Uterus (tissue), 4 donors: Measurements from ENCODE around the gene CSNK2A2. TPM values are rescaled to one million over a fixed set of nuclear protein-coding genes. Genes with fewer than 3 reads are reported as not detected.

Experiments
- DNase-seq, 2 donors: peaks; one replicate each; pipeline ENCODE4 v3.0.0-alpha.2; 2019 to 2020
- H3K27ac ChIP-seq, 2 donors: fragments of 200-600 bp; sonication (generic); 1 replicate in 1 of 2; 2 replicates in 1 of 2; pipeline ENCODE4 v1.5.1; 2016 to 2018
- H3K27me3 ChIP-seq, 2 donors: fragments of 200-600 bp; sonication (generic); one replicate each; pipeline ENCODE4 v1.5.1; 2018 to 2019; ENCODE audit warnings: control low read depth in 1 of 2
- H3K36me3 ChIP-seq, 2 donors: fragments of 200-600 bp; sonication (generic); one replicate each; pipeline ENCODE4 v1.5.1; 2019; ENCODE audit warnings: control low read depth in 1 of 2
- H3K4me1 ChIP-seq, 2 donors: fragments of 200-600 bp; sonication (generic); one replicate each; pipeline ENCODE4 v1.5.1; 2018 to 2019; ENCODE audit warnings: control low read depth in 1 of 2
- H3K4me3 ChIP-seq, 2 donors: fragments of 200-600 bp; sonication (generic); 1 replicate in 1 of 2; 2 replicates in 1 of 2; pipeline ENCODE4 v1.5.1; 2018 to 2019; ENCODE audit warnings: mild to moderate bottlenecking in 1 of 2
- H3K9me3 ChIP-seq, 2 donors: fragments of 200-600 bp; sonication (generic); one replicate each; pipeline ENCODE4 v1.5.1; 2019; ENCODE audit warnings: control low read depth in 1 of 2
- CTCF ChIP-seq, 4 experiments: fragments of 200-600 bp in 2 of 4; fragments of 450-650 bp in 2 of 4; sonication (generic) in 2 of 4; IDR thresholded peaks; one replicate each; pipeline ENCODE4 v1.5.1; 2016 to 2019; ENCODE audit warnings: antibody characterized with exemption in 4 of 4, mild to moderate bottlenecking in 2 of 4, moderate library complexity in 1 of 4
- POLR2A ChIP-seq, 2 donors: fragments of 450-650 bp; IDR thresholded peaks; one replicate each; pipeline ENCODE4 v1.6.1; 2016; ENCODE audit warnings: antibody characterized with exemption in 2 of 2, mild to moderate bottlenecking in 1 of 2, moderate library complexity in 1 of 2
- intact Hi-C: fragments of 100-400 bp; cut with DNase I; formaldehyde crosslinking; loops from one replicate; pipeline ENCODE4 v1.15.1; 2023; ENCODE audit warnings: low total_unique reads
- total RNA-seq, 4 donors: library from RNA; depleted of rRNA in 3 of 4; stranded (reverse); fragments of >200 nt in 3 of 4; gene quantifications; one replicate each; pipeline versions ENCODE4 v1.1.0 to v1.2.4, GENCODE V29; 2014 to 2023
- donor health status: DM: yes; HTN: yes; CAD: no.

Gene CSNK2A2
- total RNA-seq, 4 donors from 2014 or later, result 28.1 to 62.5 (median 45.9) TPM

- no peak overlapping the region for H3K27ac ChIP-seq
- no peaks in the 10 kb centered on the region for H3K36me3 ChIP-seq
- DNase-seq, result no peak
- TF ChIP-seq CTCF (IDR thresholded peaks at IDR 0.05) (no peak), POLR2A (IDR thresholded peaks at IDR 0.05) (no peak)
- intact Hi-C loops, result no loop called here
- H3K9me3 ChIP-seq, result no peaks in the 10 kb centered on the region
- no peaks in the 10 kb centered on the region for H3K27me3 ChIP-seq
- H3K4me1 ChIP-seq, result no peaks in the 10 kb centered on the region
- no peak overlapping the region for H3K4me3 ChIP-seq
Measured at GRCh38 chr16:58157951-58158540, 39.9 kb downstream of the CSNK2A2 start.

- no peak for DNase-seq
- Histone ChIP-seq H3K4me1 (no peaks in the 10 kb centered on the region), H3K9me3 (no peaks in the 10 kb centered on the region), H3K27me3 (no peaks in the 10 kb centered on the region), H3K36me3 (no peaks in the 10 kb centered on the region), H3K4me3 (no peak overlapping the region), H3K27ac (no peak overlapping the region)
- TF ChIP-seq POLR2A (IDR thresholded peaks at IDR 0.05), result no peak
- TF ChIP-seq CTCF (IDR thresholded peaks at IDR 0.05), result no peak
- intact Hi-C loops, result no loop called here
Measured at GRCh38 chr16:58157239-58157638, 40.7 kb downstream of the CSNK2A2 start.

DNA sequence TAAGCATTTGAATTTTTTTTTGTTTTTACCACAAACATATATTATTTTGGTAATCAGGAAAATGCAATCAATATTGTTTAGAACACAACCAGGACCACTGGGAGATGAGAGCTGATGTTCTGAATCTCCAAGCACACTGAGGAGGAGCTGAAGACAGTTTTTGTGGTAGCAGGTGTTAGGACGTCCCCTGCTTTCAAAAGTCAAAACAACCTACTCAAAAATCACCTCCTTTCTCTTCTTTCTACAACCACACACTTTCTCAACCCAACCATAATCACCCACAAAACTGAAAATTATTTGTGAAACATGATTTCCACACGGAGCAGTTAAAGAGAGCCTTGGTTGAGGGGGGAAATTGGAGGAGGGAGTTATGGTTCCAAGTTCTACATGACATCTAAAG, 42.1 kb downstream of the CSNK2A2 start:
- TF ChIP-seq CTCF (IDR thresholded peaks at IDR 0.05) (no peak), POLR2A (IDR thresholded peaks at IDR 0.05) (no peak)
- DNase-seq, result no peak
- Histone ChIP-seq H3K4me1 (no peaks in the 10 kb centered on the region), H3K27ac (no peak overlapping the region), H3K4me3 (no peak overlapping the region), H3K9me3 (no peaks in the 10 kb centered on the region), H3K36me3 (no peaks in the 10 kb centered on the region), H3K27me3 (no peaks in the 10 kb centered on the region)
- intact Hi-C loops, result no loop called here

DNA sequence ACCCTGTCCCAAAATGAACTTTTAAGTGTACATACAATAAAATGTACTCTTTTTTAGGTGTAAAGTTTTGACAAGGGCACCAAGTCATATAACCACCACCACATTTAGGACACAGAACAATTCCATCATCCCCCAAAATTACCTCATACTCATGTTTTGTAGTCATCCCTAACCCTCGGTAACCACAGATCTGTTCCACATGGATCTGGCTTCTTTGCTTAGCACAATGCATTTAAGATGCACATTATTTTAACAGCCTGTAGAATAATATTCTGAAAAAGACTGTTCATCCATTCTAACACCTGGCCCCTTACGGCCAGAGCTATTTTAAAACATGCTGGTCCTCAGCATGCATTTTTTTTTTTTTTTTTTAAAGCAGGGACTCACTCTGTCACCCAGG, 43.6 kb downstream of the CSNK2A2 start:
- no peak for DNase-seq
- Histone ChIP-seq H3K9me3 (no peaks in the 10 kb centered on the region), H3K27me3 (no peaks in the 10 kb centered on the region), H3K4me1 (no peaks in the 10 kb centered on the region), H3K27ac (no peak overlapping the region), H3K4me3 (no peak overlapping the region), H3K36me3 (no peaks in the 10 kb centered on the region)
- intact Hi-C loops, result no loop called here
- TF ChIP-seq POLR2A (IDR thresholded peaks at IDR 0.05), result no peak
- no peak for TF ChIP-seq CTCF (IDR thresholded peaks at IDR 0.05)

DNA sequence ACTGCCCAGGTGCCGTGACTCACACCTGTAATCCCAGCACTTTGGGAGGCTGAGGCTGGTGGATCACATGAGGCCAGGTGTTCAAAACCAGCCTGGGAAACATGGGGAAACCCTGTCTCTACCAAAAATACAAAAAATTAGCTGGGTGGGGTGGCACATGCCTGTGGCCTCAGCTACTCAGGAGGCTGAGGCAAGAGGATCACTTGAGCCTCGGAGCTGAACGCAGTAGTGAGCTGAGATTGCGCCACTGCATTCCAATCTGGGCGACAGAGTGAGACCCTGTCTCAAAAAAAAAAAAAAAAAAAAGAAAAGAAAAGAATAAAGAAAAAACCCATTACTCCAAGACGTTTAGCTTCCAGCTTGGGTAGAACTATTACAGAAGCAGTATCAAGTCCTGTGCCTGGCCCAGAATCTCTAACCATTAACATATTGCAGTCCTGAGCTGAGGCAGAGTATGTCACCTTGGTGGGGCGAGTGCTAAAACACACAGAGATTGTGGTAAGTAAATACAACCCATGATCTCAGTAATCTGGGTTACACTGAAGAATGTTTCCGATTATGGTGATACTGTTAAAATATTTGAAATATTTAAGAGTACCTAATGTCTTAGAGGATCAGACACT, 45.5 kb downstream of the CSNK2A2 start:
- H3K27me3 ChIP-seq, result no peaks in the 10 kb centered on the region

More for the DNA sequence above, 45.5 kb downstream of the CSNK2A2 start:
- TF ChIP-seq CTCF (IDR thresholded peaks at IDR 0.05), result no peak
- TF ChIP-seq POLR2A (IDR thresholded peaks at IDR 0.05), result no peak
- Histone ChIP-seq H3K36me3 (no peaks in the 10 kb centered on the region), H3K9me3 (no peaks in the 10 kb centered on the region), H3K27ac (no peak overlapping the region), H3K4me1 (no peaks in the 10 kb centered on the region), H3K4me3 (no peak overlapping the region)
- intact Hi-C loops, result no loop called here
- DNase-seq, result no peak
